Esophagus squamous epithelium (tissue), 4 donors: ENCODE measurements around the gene LGALS8.

Experiments used
- CTCF ChIP-seq, 6 experiments: fragments of 450-650 bp in 4 of 6; fragments of 200-600 bp in 2 of 6; sonication (generic) in 2 of 6; IDR thresholded peaks; one replicate each; pipeline ENCODE4 v1.5.1; 2016 to 2019; ENCODE audit warnings: antibody characterized with exemption in 6 of 6, mild to moderate bottlenecking in 4 of 6, moderate library complexity in 4 of 6
- POLR2A ChIP-seq, 4 donors: fragments of 450-650 bp; IDR thresholded peaks; one replicate each; pipeline ENCODE4 v1.6.1; 2017; ENCODE audit warnings: antibody characterized with exemption in 4 of 4, mild to moderate bottlenecking in 4 of 4, moderate library complexity in 3 of 4

- no peak for TF ChIP-seq CTCF (IDR thresholded peaks at IDR 0.05)
- TF ChIP-seq POLR2A (IDR thresholded peaks at IDR 0.05): no peak
Measured at GRCh38 chr1:236590553-236591150, 66.9 kb downstream of the LGALS8 start.
